ENCODE data around the gene FTSJ1.

- TF ChIP-seq CTCF (IDR thresholded peaks at IDR 0.05; ENCODE audit: low read length) (no peak), EZH2phosphoT487 (IDR thresholded peaks at IDR 0.05; ENCODE audit: low read length) (no peak)
These were observed 45.0 kb downstream of the FTSJ1 start for GRCh38 chrX:48520976-48521352.

Data from MM.1S (cell line).